BE2C (cell line): ENCODE measurements around the gene HSDL1.

Experiments
- DNase-seq: peaks from one replicate; pipeline ENCODE4 v3.0.0-alpha.2; 2020
- H3K27me3 ChIP-seq: fragments of 250-450 bp; sonication (Bioruptor Pico); 2 replicates; pipeline ENCODE4 v1.5.1; 2020; ENCODE audit warnings: mild to moderate bottlenecking
- H3K36me3 ChIP-seq: fragments of 250-450 bp; sonication (Bioruptor Pico); 2 replicates; pipeline ENCODE4 v1.5.1; 2020; ENCODE audit warnings: mild to moderate bottlenecking
- H3K4me1 ChIP-seq: fragments of 250-450 bp; sonication (Bioruptor Pico); 2 replicates; pipeline ENCODE4 v1.5.1; 2020
- H3K4me3 ChIP-seq: 2 replicates; pipeline ENCODE4 v1.5.1; 2011; ENCODE audit warnings: low read depth, low read length
- H3K9me3 ChIP-seq: fragments of 250-450 bp; sonication (Bioruptor Pico); 2 replicates; pipeline ENCODE4 v1.5.1; 2020
- CTCF ChIP-seq: IDR thresholded peaks from 2 replicates; pipeline ENCODE4 v1.5.1; 2012; ENCODE audit warnings: mild to moderate bottlenecking, low read depth, low read length

The HSDL1 gene

DNA sequence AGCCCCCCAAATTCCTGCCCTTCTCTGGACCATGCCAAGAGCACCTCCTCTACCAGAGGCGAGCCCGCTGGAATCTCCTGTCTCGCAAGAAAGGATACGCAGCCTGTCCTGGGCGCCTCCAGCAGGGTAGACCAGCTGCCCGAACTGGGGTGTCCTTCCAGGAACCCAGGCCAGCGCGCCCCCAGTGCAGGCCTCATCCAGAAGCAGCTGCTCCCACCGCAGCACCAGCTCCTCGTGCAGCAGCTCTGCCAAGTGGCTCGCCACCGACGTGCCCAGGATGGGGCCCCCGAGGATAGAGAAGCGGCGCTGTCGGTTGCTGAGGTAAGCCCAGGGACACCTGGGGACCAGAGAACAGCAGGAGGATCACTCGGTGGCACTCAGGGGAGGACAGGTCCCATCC, 37.1 kb upstream of the HSDL1 start:
- peaks cover 48% of the 10 kb centered on the region for H3K36me3 ChIP-seq
- no peak for DNase-seq
- H3K4me3 ChIP-seq, result no peak overlapping the region
- TF ChIP-seq CTCF, result no peak
- no peaks in the 10 kb centered on the region for H3K27me3 ChIP-seq
- H3K9me3 ChIP-seq, result no peaks in the 10 kb centered on the region
- no peaks in the 10 kb centered on the region for H3K4me1 ChIP-seq

DNA sequence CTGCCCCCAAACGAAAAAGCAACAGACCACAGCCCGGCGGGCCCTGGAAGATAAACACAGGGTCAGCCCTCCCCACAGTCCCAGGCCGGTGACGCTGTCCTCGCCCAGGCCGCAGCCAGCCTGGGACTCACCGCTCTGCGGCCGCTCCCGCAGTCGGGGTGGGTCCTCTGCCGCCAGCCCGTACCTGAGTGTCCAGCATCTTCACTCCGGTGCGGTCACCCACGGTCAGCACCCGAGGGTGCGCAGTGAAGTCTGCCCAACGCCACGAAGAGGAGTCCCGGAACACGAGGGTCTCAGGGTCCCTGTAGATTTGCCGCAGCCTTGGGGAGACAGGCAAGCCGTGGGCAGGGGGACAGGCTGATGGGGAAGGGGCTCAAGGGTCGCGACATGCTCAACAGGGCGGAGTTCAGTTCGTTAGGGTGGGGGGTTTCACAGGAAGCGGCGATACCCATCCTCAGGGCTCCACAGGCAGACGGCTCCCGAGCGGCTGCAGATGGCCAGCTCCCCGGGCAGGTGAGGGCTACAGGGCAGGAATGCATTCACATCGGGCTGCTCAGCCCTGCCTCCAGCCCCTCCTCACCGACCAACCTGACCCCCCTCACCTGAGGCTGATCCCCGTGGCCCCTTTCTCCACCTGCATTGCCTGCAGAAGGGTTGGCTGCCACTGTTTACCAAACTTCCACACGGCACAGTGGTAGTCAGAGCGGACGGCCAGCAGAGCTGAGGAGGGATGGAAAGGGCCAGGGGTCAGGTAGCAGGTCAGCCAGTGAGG, 36.4 kb upstream of the HSDL1 start:
- no peaks in the 10 kb centered on the region for H3K9me3 ChIP-seq
- H3K27me3 ChIP-seq, result no peaks in the 10 kb centered on the region
- DNase-seq, result no peak
- no peaks in the 10 kb centered on the region for H3K4me1 ChIP-seq
- no peak overlapping the region for H3K4me3 ChIP-seq
- H3K36me3 ChIP-seq, result peaks cover 48% of the 10 kb centered on the region
- no peak for TF ChIP-seq CTCF

GRCh38 chr16:84180519-84181140, 35.7 kb upstream of the HSDL1 start:
- H3K9me3 ChIP-seq, result no peaks in the 10 kb centered on the region
- H3K4me1 ChIP-seq, result no peaks in the 10 kb centered on the region
- no peak overlapping the region for H3K4me3 ChIP-seq
- peaks cover 48% of the 10 kb centered on the region for H3K36me3 ChIP-seq
- no peaks in the 10 kb centered on the region for H3K27me3 ChIP-seq
- no peak for TF ChIP-seq CTCF
- DNase-seq, result no peak

- peaks cover 2% of the 10 kb centered on the region; the same call in 1 of the 2 replicates for H3K4me1 ChIP-seq
- H3K36me3 ChIP-seq, result peaks cover 48% of the 10 kb centered on the region
- no peaks in the 10 kb centered on the region for H3K27me3 ChIP-seq
- no peak for DNase-seq
- no peak overlapping the region for H3K4me3 ChIP-seq
- no peak for TF ChIP-seq CTCF
- H3K9me3 ChIP-seq, result no peaks in the 10 kb centered on the region
Measured at GRCh38 chr16:84179612-84180320, 34.8 kb upstream of the HSDL1 start.

DNA sequence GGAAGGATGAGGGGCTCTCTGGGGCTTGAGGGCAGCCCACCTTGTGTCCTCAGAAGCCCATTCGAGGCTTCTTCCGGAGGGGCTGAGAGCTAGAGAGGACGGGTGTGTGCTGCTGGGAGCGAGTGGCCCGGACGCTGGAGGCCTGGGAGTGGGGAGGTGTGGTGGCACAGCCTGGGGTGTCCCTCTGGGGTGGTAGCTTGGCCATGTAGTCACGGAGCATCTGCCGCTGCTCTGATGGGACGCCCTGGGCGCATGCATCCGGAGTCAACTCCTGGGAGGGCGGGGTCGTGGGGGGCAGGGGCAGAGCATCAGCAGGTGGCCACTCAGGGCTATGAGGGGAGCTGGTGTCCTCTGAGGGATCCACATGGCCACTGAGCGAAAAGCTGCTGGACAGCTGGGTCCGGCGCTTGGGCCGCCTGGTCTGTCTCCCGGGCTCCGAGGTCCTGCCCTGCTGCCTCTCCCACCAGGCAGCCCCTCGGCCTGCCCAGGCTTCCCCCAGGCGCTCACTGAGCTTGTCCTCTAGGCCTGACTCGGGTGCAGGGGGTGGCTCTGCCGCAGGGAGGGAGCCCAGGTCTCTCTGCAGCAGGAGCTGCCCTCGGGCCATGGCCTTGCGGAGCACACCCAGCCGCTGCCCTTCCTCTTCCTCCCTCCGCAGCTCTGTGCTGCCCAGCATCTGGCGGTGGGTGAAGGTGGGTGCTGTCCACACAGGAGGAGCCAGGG, 34.1 kb upstream of the HSDL1 start:
- Histone ChIP-seq H3K36me3 (peaks cover 44% of the 10 kb centered on the region), H3K4me3 (no peak overlapping the region)

More for the DNA sequence above, 34.1 kb upstream of the HSDL1 start:
- H3K4me1 ChIP-seq, result peaks cover 2% of the 10 kb centered on the region; the same call in 1 of the 2 replicates
- peaks cover 3% of the 10 kb centered on the region; the same call in 1 of the 2 replicates for H3K27me3 ChIP-seq
- no peaks in the 10 kb centered on the region for H3K9me3 ChIP-seq
- DNase-seq, result no peak
- TF ChIP-seq CTCF, result no peak
